Epithelial cell of esophagus (primary cell): ENCODE data around the gene PITHD1.
"Not testable (repeated sequence)": the region's sequence is repeated elsewhere in the genome, so short reads cannot be mapped to it uniquely, and the experiment has no call there.

ENCODE experiments used
- DNase-seq: peaks from one replicate; pipeline ENCODE4 v3.0.0; 2010; ENCODE audit warnings: low read depth
- H3K4me3 ChIP-seq: 2 replicates; pipeline ENCODE4 v1.5.1; 2011; ENCODE audit warnings: mild to moderate bottlenecking, low read length, control low read depth
- CTCF ChIP-seq: IDR thresholded peaks from 2 replicates; pipeline ENCODE4 v1.5.1; 2011; ENCODE audit warnings: low read depth, mild to moderate bottlenecking, low read length, control low read depth, inconsistent platforms; ENCODE audit not compliant: insufficient read depth; ENCODE audit errors: missing control alignments

PITHD1 gene

GRCh38 chr1:23774174-23774880 lies 3.9 kb upstream of the PITHD1 start:
- no peak for DNase-seq
- no peak for TF ChIP-seq CTCF
- no peak overlapping the region for H3K4me3 ChIP-seq

GRCh38 chr1:23776217-23776616 lies 2.0 kb upstream of the PITHD1 start:
- H3K4me3 ChIP-seq: no peak overlapping the region
- TF ChIP-seq CTCF: no peak
- DNase-seq: no peak

GRCh38 chr1:23779826-23780371 lies 1.7 kb downstream of the PITHD1 start:
- peak; percentile 65 for DNase-seq
- TF ChIP-seq CTCF: no peak
- H3K4me3 ChIP-seq: no peak overlapping the region

GRCh38 chr1:23783141-23783540 lies 4.9 kb downstream of the PITHD1 start:
- not testable (repeated sequence) for H3K4me3 ChIP-seq, DNase-seq

- DNase-seq: no peak
- TF ChIP-seq CTCF: no peak
- H3K4me3 ChIP-seq: no peak overlapping the region
These were observed 6.6 kb downstream of the PITHD1 start for GRCh38 chr1:23784846-23785245.

- no peak for DNase-seq
- no peak overlapping the region for H3K4me3 ChIP-seq
- no peak for TF ChIP-seq CTCF
These were observed 9.5 kb downstream of the PITHD1 start for GRCh38 chr1:23787701-23788100.

GRCh38 chr1:23788695-23789094 lies 10.5 kb downstream of the PITHD1 start:
- no peak overlapping the region for H3K4me3 ChIP-seq
- no peak for DNase-seq
- TF ChIP-seq CTCF: no peak
